ENCODE results near the gene SHH.

The SHH gene

GRCh38 chr7:155813546-155814315 is 1.5 kb upstream of the SHH start:
- DNase-seq (ENCODE audit: low spot score): no peak
- Histone ChIP-seq H3K27ac (no peak overlapping the region), H3K4me3 (no peak overlapping the region)
- TF ChIP-seq, protein P1, sequence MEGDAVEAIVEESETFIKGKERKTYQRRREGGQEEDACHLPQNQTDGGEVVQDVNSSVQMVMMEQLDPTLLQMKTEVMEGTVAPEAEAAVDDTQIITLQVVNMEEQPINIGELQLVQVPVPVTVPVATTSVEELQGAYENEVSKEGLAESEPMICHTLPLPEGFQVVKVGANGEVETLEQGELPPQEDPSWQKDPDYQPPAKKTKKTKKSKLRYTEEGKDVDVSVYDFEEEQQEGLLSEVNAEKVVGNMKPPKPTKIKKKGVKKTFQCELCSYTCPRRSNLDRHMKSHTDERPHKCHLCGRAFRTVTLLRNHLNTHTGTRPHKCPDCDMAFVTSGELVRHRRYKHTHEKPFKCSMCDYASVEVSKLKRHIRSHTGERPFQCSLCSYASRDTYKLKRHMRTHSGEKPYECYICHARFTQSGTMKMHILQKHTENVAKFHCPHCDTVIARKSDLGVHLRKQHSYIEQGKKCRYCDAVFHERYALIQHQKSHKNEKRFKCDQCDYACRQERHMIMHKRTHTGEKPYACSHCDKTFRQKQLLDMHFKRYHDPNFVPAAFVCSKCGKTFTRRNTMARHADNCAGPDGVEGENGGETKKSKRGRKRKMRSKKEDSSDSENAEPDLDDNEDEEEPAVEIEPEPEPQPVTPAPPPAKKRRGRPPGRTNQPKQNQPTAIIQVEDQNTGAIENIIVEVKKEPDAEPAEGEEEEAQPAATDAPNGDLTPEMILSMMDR (IDR thresholded peaks at IDR 0.05): no peak

- DNase-seq (ENCODE audit: low spot score): no peak
- H3K27ac ChIP-seq: no peak overlapping the region
- H3K4me3 ChIP-seq: no peak overlapping the region
- TF ChIP-seq, protein P1 (IDR thresholded peaks at IDR 0.05): no peak
Observed at GRCh38 chr7:155813125-155813524, 862 bp upstream of the SHH start.

DNA sequence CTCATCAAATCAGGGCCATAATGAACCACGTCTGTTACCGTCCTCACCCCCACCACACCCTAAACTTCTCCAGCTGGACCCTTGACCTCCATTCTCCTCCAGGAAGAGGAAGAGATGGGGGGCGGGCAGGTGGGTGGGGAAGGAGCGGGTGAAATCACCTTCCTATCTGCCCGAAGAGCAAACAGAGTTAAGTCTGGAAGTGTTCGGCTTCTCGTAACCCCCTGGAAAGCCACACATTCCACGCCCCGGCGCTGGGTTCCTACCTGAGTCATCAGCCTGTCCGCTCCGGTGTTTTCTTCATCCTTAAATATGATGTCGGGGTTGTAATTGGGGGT is 736 bp downstream of the SHH start:
- no peak for DNase-seq (ENCODE audit: low spot score)
- TF ChIP-seq, protein P1 (IDR thresholded peaks at IDR 0.05): no peak
- H3K4me3 ChIP-seq: no peak overlapping the region

DNA sequence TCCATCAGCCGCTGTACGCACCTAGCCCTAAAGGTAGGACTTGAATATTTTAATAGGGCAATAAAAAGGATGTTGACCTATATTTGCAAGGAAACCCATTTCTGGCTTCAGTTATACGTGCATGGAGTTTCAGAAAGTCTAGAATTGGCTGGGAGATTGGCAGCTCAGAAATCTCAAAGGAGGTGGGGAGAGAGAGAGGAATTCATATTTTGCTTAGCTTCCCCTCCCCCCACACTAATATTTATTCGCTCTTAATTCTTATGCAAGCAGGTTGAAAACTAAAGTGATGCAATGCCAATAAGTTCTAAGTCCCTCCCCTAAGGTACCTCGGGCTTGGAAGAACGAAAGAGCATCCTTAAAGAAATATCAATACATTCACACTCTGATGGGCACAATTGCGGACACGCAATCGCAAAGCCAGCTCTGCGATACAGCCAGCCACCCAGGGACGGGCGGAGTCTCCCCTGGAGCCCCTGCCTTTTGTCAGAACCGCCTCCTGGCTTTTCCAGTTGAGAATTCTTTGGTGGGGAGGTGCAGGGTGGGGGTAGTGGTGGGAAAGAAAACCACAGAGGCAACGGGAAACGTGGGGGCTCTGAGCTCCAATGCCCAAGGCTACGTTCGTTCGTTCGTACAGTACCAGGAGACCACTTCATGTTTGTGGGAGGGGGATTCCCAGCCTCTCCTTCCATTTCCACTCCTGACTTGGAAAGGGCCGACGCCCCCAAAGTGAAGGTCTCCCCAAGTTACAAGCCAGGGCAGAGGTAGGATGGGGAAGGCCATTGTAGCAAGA is 1.3 kb downstream of the SHH start:
- TF ChIP-seq, protein P1 (IDR thresholded peaks at IDR 0.05): no peak

More for the DNA sequence above, 736 bp downstream of the SHH start:
- H3K27ac ChIP-seq: no peak overlapping the region

GRCh38 chr7:155809947-155810769 is 2.1 kb downstream of the SHH start:
- H3K4me3 ChIP-seq: peak overlapping the region; percentile 57
- TF ChIP-seq, protein P1 (IDR thresholded peaks at IDR 0.05): no peak
- no peak for DNase-seq (ENCODE audit: low spot score)
- no peak overlapping the region for H3K27ac ChIP-seq

More for the DNA sequence above, 1.3 kb downstream of the SHH start:
- no peak overlapping the region for H3K4me3 ChIP-seq
- DNase-seq (ENCODE audit: low spot score): no peak
- H3K27ac ChIP-seq: no peak overlapping the region

- DNase-seq (ENCODE audit: low spot score): no peak
- Histone ChIP-seq H3K4me3 (peak overlapping the region; percentile 57), H3K27ac (no peak overlapping the region)
- TF ChIP-seq, protein P1 (IDR thresholded peaks at IDR 0.05): no peak
Observed at GRCh38 chr7:155809332-155809946, 2.8 kb downstream of the SHH start.

Data from coronary artery (tissue), 2 donors.